Keratinocyte (primary cell): Measurements from ENCODE around the gene OMP. TPM values are rescaled to one million over a fixed set of nuclear protein-coding genes. Genes with fewer than 3 reads are reported as not detected.

Source experiments
- DNase-seq: peaks from one replicate; pipeline ENCODE4 v3.0.0-alpha.2; 2011; ENCODE audit warnings: low read depth, missing footprints, low spot score
- FAIRE-seq: peaks from 2 replicates; lab custom pipeline; 2011; peaks lifted over from hg19 to GRCh38; lab: Jason Lieb, UNC
- H2AFZ ChIP-seq: 2 replicates; pipeline ENCODE4 v1.6.0; 2012; ENCODE audit warnings: low read length, control low read depth, inconsistent platforms; ENCODE audit not compliant: control insufficient read depth
- H3K27ac ChIP-seq: 2 replicates; pipeline ENCODE4 v1.5.1; 2011; ENCODE audit warnings: low read length; ENCODE audit not compliant: control insufficient read depth, insufficient read depth
- H3K27me3 ChIP-seq: 3 replicates; pipeline ENCODE4 v1.6.0; 2011; ENCODE audit warnings: low read length; ENCODE audit not compliant: control insufficient read depth, insufficient read depth; ENCODE audit errors: extremely low read depth
- H3K36me3 ChIP-seq, 2 experiments: 2 replicates in 1 of 2; 3 replicates in 1 of 2; pipeline ENCODE4 v1.5.1; 2011; ENCODE audit warnings: low read length in 2 of 2, mild to moderate bottlenecking in 1 of 2; ENCODE audit not compliant: control insufficient read depth in 2 of 2, insufficient read depth in 2 of 2; ENCODE audit errors: extremely low read depth in 1 of 2
- H3K4me1 ChIP-seq: 3 replicates; pipeline ENCODE4 v1.5.1; 2011; ENCODE audit warnings: low read length; ENCODE audit not compliant: control insufficient read depth, insufficient read depth; ENCODE audit errors: extremely low read depth
- H3K4me2 ChIP-seq: 3 replicates; pipeline ENCODE4 v1.6.0; 2011; ENCODE audit warnings: low read depth, low read length; ENCODE audit not compliant: control insufficient read depth, insufficient read depth; ENCODE audit errors: extremely low read depth
- H3K4me3 ChIP-seq, 3 experiments: fragments of 200-600 bp in 1 of 3; sonication (generic) in 1 of 3; 2 replicates in 2 of 3; 3 replicates in 1 of 3; pipeline ENCODE4 v1.5.1; 2011 to 2016; ENCODE audit warnings: low read length in 3 of 3, mild to moderate bottlenecking in 3 of 3, control low read depth in 2 of 3, inconsistent platforms in 1 of 3, low read depth in 1 of 3, mixed read lengths in 1 of 3, mixed run types in 1 of 3, moderate library complexity in 1 of 3; ENCODE audit not compliant: control insufficient read depth in 2 of 3, insufficient read depth in 2 of 3; ENCODE audit errors: extremely low read depth in 1 of 3
- H3K79me2 ChIP-seq: 2 replicates; pipeline ENCODE4 v1.6.0; 2012; ENCODE audit warnings: low read length; ENCODE audit not compliant: control insufficient read depth, insufficient read depth
- H3K9ac ChIP-seq: 3 replicates; pipeline ENCODE4 v1.6.0; 2011; ENCODE audit warnings: low read length; ENCODE audit not compliant: control insufficient read depth, insufficient read depth; ENCODE audit errors: extremely low read depth
- H3K9me1 ChIP-seq: 3 replicates; pipeline ENCODE4 v1.6.0; 2011; ENCODE audit warnings: low read length; ENCODE audit not compliant: control insufficient read depth, insufficient read depth; ENCODE audit errors: extremely low read depth
- H3K9me3 ChIP-seq: 2 replicates; pipeline ENCODE4 v1.5.1; 2012; ENCODE audit warnings: low read depth, low read length; ENCODE audit not compliant: control insufficient read depth
- H4K20me1 ChIP-seq: 3 replicates; pipeline ENCODE4 v1.6.0; 2011; ENCODE audit warnings: low read length; ENCODE audit not compliant: control insufficient read depth, insufficient read depth; ENCODE audit errors: extremely low read depth
- CTCF ChIP-seq, 3 experiments: IDR thresholded peaks in 1 of 3; conservative IDR thresholded peaks in 1 of 3; optimal IDR thresholded peaks in 1 of 3; 2 replicates in 2 of 3; 3 replicates in 1 of 3; pipeline versions ENCODE3 to v1.5.1; 2011; ENCODE audit warnings: low read length in 3 of 3, mild to moderate bottlenecking in 3 of 3, moderate library complexity in 2 of 3, control low read depth in 1 of 3, inconsistent platforms in 1 of 3; ENCODE audit not compliant: insufficient read depth in 2 of 3; ENCODE audit errors: extremely low read depth in 1 of 3
- EZH2 ChIP-seq: IDR thresholded peaks from one replicate; pipeline ENCODE4 v1.6.1; 2012; ENCODE audit warnings: inconsistent platforms, mild to moderate bottlenecking, low read length, moderate library complexity
- dilution Hi-C: fragments of 300-500 bp; cut with MboI; formaldehyde crosslinking; loops from one replicate; pipeline ENCODE4 v1.7.0; 2020; ENCODE audit warnings: low sequenced_read_pairs; ENCODE audit not compliant: extremely low pct_ligation_motif_present
- polyA plus RNA-seq, 5 experiments: library from polyadenylated mRNA; depleted of rRNA in 3 of 5; stranded (reverse) in 3 of 5; stranded (forward) in 1 of 5; unstranded in 1 of 5; fragments of >200 nt; gene quantifications; 1 replicate in 1 of 5; 2 replicates in 3 of 5; 3 replicates in 1 of 5; pipeline versions ENCODE4 v1.2.1 to v1.2.3, GENCODE V29; 2011 to 2012; ENCODE audit warnings: missing spikeins in 2 of 5, low read depth in 1 of 5, low replicate concordance in 1 of 5

Gene OMP
- polyA plus RNA-seq, 1 donor (not counting 4 experiments of a cell fraction or from before 2014, with no cell fraction given), result not detected

GRCh38 chr11:77081976-77082836 lies 20.4 kb upstream of the OMP start:
- H3K9me1 ChIP-seq, result no peaks in the 10 kb centered on the region
- no peaks in the 10 kb centered on the region for H4K20me1 ChIP-seq
- H3K9ac ChIP-seq, result no peak overlapping the region
- no peaks in the 10 kb centered on the region for H3K27me3 ChIP-seq
- H3K36me3 ChIP-seq, result no peaks in the 10 kb centered on the region
- H3K4me3 ChIP-seq, result no peak overlapping the region
- H3K27ac ChIP-seq, result no peak overlapping the region
- TF ChIP-seq CTCF (optimal IDR thresholded peaks at IDR 0.05 in 1 of 3, IDR thresholded peaks at IDR 0.05 in 1 of 3, conservative IDR thresholded peaks at IDR 0.05 in 1 of 3; ENCODE audit: extremely low read depth in 1 of 3, insufficient read depth in 2 of 3, low read length in 3 of 3) (no peak), EZH2 (no peak)
- no peak overlapping the region for H3K4me2 ChIP-seq
- FAIRE-seq (no peak), DNase-seq (no peak)
- dilution Hi-C loops, result no loop called here
- no peaks in the 10 kb centered on the region for H3K9me3 ChIP-seq
- H2AFZ ChIP-seq, result no peak overlapping the region
- no peaks in the 10 kb centered on the region for H3K79me2 ChIP-seq
- H3K4me1 ChIP-seq, result no peaks in the 10 kb centered on the region

GRCh38 chr11:77082838-77083565 lies 19.6 kb upstream of the OMP start:
- no peaks in the 10 kb centered on the region for H3K79me2 ChIP-seq
- H2AFZ ChIP-seq, result no peak overlapping the region
- H3K9me1 ChIP-seq, result no peaks in the 10 kb centered on the region
- no peak overlapping the region for H3K4me2 ChIP-seq
- no peaks in the 10 kb centered on the region for H3K9me3 ChIP-seq
- FAIRE-seq (no peak), DNase-seq (no peak)
- H3K4me3 ChIP-seq, result no peak overlapping the region
- no peak overlapping the region for H3K27ac ChIP-seq
- no peaks in the 10 kb centered on the region for H3K4me1 ChIP-seq
- no peaks in the 10 kb centered on the region for H3K36me3 ChIP-seq
- dilution Hi-C loops, result no loop called here
- no peaks in the 10 kb centered on the region for H4K20me1 ChIP-seq
- H3K9ac ChIP-seq, result no peak overlapping the region
- TF ChIP-seq EZH2, result no peak
- TF ChIP-seq CTCF (optimal IDR thresholded peaks at IDR 0.05 in 1 of 3, IDR thresholded peaks at IDR 0.05 in 1 of 3, conservative IDR thresholded peaks at IDR 0.05 in 1 of 3; ENCODE audit: extremely low read depth in 1 of 3, insufficient read depth in 2 of 3, low read length in 3 of 3), result no peak
- no peaks in the 10 kb centered on the region for H3K27me3 ChIP-seq
